Stomach (tissue), 4 donors: ENCODE measurements around the gene OTOP1.
"Not testable (repeated sequence)": the region's sequence is repeated elsewhere in the genome, so short reads cannot be mapped to it uniquely, and the experiment has no call there.

Experiments used
- CTCF ChIP-seq, 7 experiments: fragments of 450-650 bp in 4 of 7; fragments of 200-600 bp in 3 of 7; sonication (generic) in 3 of 7; IDR thresholded peaks; one replicate each; pipeline ENCODE4 v1.5.1; 2016 to 2019; ENCODE audit warnings: antibody characterized with exemption in 7 of 7, control low read depth in 2 of 7, mild to moderate bottlenecking in 1 of 7
- POLR2A ChIP-seq, 4 donors: fragments of 450-650 bp; IDR thresholded peaks; one replicate each; pipeline ENCODE4 v1.6.1; 2016; ENCODE audit warnings: antibody characterized with exemption in 4 of 4, control low read depth in 2 of 4, mild to moderate bottlenecking in 1 of 4, moderate library complexity in 1 of 4

- not testable (repeated sequence) for TF ChIP-seq POLR2A, CTCF (IDR thresholded peaks at IDR 0.05)
Observed at GRCh38 chr4:4160956-4161665, 65.6 kb downstream of the OTOP1 start.
